Measurements from ENCODE around the gene DUSP2.

Gene DUSP2

DNA sequence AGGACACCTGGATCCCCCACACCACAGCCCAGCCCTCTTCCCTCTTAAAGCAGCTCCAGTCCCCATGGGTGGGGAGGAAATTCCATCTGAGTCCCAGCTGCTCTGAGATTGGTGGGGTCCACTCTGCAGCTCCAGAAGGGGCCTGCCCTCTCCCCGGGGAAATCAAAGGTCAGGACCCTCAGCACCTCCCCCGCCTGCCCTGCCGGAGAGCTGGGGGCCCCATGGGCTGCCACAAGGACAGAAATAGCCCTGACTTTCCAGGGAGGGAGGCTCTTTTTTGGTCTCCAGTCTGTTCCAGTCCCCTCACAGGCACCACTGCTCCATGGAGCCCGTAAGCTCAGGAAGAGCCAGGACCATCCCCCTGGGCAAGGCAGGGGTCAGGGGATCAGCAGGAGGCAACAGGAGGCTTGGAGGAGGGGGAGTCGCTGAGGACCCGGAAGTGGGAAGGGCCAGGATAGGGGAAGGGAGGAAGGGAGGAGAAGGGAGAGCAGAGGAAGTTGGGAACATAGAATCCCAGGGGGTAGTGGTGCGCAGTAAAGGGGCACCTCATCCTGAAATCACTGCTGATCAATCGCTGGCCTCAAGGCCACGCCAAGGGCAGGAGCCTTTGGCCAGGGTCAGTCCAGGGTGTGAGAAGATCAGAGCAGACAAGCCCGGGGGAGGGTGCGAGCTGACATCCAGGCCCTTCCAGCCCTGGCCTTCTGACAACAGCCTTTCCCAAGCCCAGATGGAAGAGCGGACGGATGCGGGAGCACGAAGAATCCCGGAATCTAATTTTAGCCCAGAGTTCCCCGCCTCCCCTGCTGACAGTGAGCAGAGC lies 36.5 kb downstream of the DUSP2 start:
- Mint-ChIP-seq H3K36me3 (peaks cover 1% of the 10 kb centered on the region), H3K4me3 (no peak overlapping the region), H3K4me1 (no peaks in the 10 kb centered on the region), H3K27me3 (no peaks in the 10 kb centered on the region), H3K27ac (no peak overlapping the region), H3K9me3 (no peaks in the 10 kb centered on the region)

DNA sequence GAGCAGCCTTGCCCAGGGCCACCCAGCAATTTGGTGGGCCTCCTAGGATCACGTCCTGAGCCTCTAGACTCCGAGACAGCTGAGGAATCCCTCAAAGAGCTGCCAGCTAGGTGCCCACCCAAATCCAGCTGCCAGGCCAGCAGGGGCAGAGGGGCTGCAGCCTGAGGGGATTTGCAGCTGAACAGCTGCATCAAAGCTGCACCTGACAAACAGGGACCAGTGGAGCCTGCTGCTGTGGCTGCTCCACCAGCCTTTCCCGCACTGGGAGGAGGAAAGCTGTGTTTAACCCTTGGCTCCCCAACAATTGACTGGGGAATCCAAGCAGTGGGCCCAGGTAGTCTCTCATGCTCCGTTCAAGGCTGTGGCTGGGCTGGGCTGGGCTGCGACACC lies 37.1 kb downstream of the DUSP2 start:
- no peak overlapping the region for H3K27ac Mint-ChIP-seq

DNA sequence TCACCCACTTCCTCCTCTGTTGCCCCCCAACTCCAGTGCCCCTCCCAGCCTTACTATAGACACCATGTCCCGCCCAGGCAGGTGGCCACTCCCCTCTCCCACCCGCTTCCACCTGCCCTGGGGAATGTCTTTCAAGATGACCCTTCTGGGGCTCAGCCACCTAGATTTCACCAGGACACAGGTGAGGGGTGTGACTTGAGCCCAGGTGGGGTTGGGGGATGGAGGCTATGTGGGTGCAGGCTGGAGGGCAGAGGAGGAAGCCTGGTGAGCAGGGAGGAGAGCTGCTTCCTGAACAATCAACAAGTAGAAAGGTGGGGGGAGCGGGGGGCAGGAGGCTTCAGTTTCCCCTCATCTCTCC lies 37.6 kb downstream of the DUSP2 start:
- Mint-ChIP-seq H3K27me3 (no peaks in the 10 kb centered on the region), H3K27ac (no peak overlapping the region), H3K4me1 (no peaks in the 10 kb centered on the region), H3K4me3 (no peak overlapping the region), H3K36me3 (peaks cover 1% of the 10 kb centered on the region), H3K9me3 (no peaks in the 10 kb centered on the region)

More for the DNA sequence above, 37.1 kb downstream of the DUSP2 start:
- Mint-ChIP-seq H3K4me3 (no peak overlapping the region), H3K36me3 (peaks cover 1% of the 10 kb centered on the region), H3K4me1 (no peaks in the 10 kb centered on the region), H3K27me3 (no peaks in the 10 kb centered on the region), H3K9me3 (no peaks in the 10 kb centered on the region)

DNA sequence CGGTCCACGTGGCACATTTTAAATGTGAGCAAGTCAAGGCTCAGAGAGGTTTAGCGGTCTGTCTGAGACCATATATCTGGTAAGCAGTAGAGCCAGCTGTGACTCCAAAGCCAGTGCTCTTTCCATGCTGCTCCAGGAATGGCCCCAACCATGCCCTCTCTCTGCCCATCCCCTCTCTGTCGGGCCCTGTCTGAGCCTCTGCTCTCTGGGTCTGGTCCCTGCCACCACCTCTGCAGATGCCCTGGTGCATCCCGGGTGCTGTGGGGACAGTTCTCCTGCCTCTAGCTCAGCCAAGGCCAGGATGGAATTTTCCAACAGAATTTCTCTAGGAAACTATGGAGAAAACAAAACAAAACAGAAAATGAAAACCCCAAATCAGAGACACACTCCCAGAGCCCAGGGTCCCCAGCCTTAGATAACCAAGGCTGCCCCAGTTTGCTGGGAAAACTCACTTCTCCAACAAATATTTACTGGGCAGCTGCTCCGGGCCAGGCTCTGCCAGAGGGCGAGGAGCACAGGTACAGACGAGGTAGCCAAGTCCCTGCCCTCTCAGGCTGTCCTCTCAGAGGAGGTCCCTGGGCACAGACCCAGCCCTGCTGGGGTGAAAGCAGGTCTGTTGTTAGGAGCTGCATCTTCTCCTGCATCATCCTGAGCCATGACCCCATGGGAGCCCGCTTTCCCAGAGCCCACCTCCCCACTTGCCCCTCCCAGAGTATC lies 38.1 kb downstream of the DUSP2 start:
- no peak overlapping the region for H3K4me3 Mint-ChIP-seq
- no peaks in the 10 kb centered on the region for H3K4me1 Mint-ChIP-seq
- H3K9me3 Mint-ChIP-seq: no peaks in the 10 kb centered on the region
- no peak overlapping the region for H3K27ac Mint-ChIP-seq
- H3K36me3 Mint-ChIP-seq: peaks cover 1% of the 10 kb centered on the region
- H3K27me3 Mint-ChIP-seq: no peaks in the 10 kb centered on the region

DNA sequence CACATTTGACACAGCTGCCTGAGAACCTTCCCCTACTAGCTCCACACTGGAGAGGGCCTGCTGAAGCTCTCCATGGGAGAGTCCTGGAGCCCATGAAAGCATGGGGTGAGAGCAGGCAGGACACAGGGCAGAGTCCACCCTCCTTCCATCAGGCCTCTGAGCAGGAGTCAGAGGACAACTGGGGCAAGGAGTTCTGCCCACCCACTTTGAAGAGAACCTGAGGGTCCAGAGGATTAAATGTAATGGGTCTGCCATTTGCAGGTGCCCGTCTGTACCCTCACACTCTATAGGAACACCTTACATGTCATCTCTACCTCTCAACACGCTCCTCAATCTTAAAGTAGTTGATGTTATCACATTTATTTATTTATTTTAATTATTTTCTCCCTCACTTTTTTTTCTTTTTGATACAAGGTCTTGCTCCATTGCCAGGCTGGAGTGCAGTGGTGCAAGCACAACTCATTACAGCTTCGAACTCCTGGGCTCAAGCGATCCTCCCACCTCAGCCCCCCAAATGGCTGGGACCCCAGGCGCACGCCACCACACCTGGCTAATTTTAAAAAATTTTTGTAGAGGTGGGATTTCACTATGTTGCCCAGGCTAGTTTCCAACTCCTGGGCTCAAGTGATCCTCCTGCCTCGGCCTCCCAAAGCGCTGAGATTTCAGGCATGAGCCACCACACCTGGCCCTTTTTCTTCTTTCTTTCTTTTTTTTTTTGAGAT lies 39.1 kb downstream of the DUSP2 start:
- no peak overlapping the region for H3K27ac Mint-ChIP-seq
- H3K4me3 Mint-ChIP-seq: no peak overlapping the region
- H3K27me3 Mint-ChIP-seq: no peaks in the 10 kb centered on the region
- no peaks in the 10 kb centered on the region for H3K9me3 Mint-ChIP-seq
- no peaks in the 10 kb centered on the region for H3K4me1 Mint-ChIP-seq
- peaks cover 1% of the 10 kb centered on the region for H3K36me3 Mint-ChIP-seq

DNA sequence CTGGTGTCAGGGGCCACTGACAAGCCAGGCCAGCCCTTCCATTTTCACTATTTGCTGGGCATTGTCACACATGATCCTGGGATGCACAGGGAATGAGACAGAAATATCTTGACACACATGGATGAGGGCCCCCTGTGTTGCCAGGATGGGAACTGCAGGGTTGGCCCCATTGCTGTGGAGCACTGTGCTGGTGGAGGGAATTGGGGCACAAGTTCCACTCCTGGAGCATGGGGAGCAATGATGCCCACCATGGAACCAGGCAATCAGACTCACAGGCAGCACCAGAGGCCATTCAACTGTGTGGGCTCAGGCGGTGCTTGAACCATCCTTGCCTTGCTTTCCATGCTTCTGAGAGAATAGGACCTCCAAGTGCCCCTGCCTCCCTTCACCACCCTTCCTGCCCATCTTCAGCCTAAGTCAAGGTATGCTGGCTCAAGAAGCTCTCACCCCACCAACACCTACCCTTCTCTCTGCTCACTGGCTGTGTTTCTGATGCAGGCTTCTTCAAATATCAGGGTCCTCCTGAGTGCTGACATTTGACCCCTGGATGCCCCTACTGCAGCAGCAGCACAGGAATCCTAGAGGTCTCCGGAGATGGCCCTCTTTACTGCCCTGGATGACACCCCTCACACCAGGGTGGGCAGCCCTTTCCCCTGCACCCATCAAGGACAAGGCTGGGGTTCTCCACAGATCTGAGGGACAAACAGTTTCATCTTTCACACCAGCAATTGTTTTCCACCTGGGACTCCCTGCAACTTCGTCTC lies 39.9 kb downstream of the DUSP2 start:
- Mint-ChIP-seq H3K27ac (no peak overlapping the region), H3K4me1 (no peaks in the 10 kb centered on the region), H3K9me3 (no peaks in the 10 kb centered on the region), H3K27me3 (no peaks in the 10 kb centered on the region), H3K36me3 (peaks cover 1% of the 10 kb centered on the region), H3K4me3 (no peak overlapping the region)

DNA sequence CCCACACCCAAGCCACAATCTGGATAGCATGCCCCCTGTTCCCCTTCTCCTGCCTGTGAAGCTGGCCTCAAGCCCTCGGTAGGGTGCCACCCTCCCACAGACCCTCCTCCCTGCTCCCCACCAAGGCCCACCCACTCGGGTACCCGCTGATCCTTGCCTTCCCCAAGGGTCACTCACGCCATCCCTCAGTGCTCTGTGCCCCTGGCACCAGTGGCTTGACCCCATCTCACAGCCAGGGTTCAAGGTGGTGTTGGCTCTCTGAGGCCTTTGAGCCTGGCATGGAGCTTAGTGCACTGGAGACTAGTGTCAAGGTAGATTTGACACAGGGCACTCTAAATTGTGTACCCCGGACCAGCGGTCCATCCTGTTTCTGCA lies 40.8 kb downstream of the DUSP2 start:
- Mint-ChIP-seq H3K27me3 (no peaks in the 10 kb centered on the region), H3K4me3 (no peak overlapping the region), H3K36me3 (peaks cover 1% of the 10 kb centered on the region), H3K4me1 (no peaks in the 10 kb centered on the region), H3K9me3 (no peaks in the 10 kb centered on the region), H3K27ac (no peak overlapping the region)

DNA sequence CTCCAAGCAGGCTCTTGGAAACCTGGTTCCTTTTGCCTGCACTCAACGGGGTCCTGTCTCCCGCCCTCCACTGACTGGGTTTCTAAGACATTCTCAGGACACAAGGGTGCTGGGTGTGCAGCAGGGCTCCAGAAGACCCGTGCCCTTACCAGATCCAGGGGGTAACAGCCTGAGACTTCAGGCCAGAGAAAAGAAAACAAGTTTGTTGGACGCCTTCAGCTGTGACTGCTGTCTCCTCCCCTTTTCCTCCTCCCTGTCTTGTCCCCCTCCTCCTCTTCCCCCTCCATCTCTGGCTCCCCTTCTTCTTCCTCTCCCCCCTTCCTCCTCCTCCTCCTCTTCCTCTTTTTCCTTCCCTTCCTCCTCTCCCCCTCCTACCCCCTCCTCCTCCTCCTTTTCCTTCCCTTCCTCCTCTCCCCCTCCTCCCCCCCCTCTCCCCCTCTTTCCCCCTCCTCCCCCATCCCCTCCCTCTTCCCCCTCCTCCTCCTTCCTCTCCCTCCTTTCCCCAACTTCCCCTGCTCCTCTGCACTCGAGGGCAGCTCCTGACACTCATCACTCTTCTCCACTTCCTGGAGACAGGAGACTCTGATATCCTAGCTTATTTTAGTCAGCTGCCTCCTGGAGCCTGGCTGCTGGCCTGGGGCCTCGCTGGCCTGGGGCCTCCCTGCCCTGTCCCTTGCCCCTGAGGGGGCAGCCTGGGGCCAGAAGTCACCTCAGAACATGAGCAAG lies 41.3 kb downstream of the DUSP2 start:
- Mint-ChIP-seq H3K27ac (no peak overlapping the region), H3K36me3 (peaks cover 1% of the 10 kb centered on the region)

DNA sequence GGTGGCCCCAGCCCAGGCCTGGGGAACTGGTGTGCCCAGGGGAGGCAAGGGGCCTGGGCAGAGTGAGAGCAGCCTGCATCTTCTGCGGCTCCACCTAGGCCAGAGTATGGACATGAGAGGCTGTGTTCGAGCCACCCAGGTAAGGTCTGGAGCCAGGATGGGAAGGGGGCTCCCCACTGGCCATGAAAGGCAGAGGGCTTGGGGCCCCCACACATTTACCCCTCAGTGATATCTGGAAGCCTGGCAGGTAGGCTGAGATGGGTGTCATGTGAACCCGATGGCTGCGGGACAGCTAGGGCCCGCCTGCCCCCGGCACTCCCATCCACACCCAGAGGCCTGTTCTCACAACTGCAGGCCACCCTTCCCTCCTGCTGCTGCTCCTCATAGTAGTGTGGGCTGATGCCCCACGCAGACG lies 42.0 kb downstream of the DUSP2 start:
- H3K4me1 Mint-ChIP-seq: no peaks in the 10 kb centered on the region
- no peak overlapping the region for H3K27ac Mint-ChIP-seq
- no peaks in the 10 kb centered on the region for H3K27me3 Mint-ChIP-seq
- no peaks in the 10 kb centered on the region for H3K9me3 Mint-ChIP-seq
- no peak overlapping the region for H3K4me3 Mint-ChIP-seq
- peaks cover 1% of the 10 kb centered on the region for H3K36me3 Mint-ChIP-seq

More for the DNA sequence above, 41.3 kb downstream of the DUSP2 start:
- H3K27me3 Mint-ChIP-seq: no peaks in the 10 kb centered on the region
- H3K4me3 Mint-ChIP-seq: no peak overlapping the region
- no peaks in the 10 kb centered on the region for H3K9me3 Mint-ChIP-seq
- no peaks in the 10 kb centered on the region for H3K4me1 Mint-ChIP-seq

DNA sequence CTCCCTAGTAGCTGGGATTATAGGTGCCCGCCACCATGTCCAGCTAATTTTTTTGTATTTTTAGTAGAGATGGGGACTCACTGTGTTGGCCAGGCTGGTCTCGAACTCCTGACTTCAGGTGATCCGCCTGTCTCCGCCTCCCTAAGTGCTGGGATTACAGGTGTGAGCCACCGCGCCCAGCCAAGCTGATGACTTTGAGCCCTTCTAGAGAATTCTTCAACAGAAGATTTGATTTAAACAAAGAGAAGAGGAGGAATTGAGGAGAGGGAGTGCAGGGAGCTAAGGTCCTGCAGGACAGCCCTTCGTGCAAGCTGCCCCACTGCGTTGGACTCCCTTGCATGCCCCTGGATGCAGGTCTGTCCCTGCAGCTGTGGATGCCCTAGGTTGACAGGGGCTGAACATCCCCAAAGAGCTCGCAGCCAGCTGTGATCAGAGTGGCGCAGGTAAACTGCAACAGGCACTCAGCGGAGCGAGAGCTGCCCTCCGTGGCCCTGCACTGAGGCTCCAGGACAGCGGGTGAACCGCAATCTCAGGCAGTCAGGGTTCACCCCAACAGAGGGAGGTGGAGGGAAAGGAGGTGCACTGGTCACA lies 42.5 kb downstream of the DUSP2 start:
- Mint-ChIP-seq H3K9me3 (no peaks in the 10 kb centered on the region), H3K27me3 (no peaks in the 10 kb centered on the region), H3K4me3 (no peak overlapping the region), H3K4me1 (no peaks in the 10 kb centered on the region), H3K36me3 (peaks cover 1% of the 10 kb centered on the region), H3K27ac (no peak overlapping the region)

DNA sequence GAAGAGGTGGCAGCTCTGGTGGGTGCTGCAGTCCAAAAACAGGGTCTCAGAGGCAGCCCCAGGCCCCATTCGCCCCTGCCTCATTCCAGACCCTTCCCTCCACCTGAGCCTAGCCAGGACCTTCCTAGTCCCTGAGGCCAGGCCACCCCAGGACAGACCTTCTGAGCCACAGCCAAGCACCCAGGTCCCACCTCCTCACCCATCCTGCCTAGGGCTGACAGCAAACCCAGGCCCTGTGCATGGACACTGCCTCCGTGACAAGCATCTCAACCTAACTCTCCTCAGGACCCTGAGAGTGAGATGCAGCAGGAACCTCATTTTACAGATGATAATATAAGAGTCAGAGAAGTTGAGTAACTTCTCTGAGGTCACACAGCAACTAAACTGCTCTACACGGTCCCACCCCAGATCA lies 44.3 kb downstream of the DUSP2 start:
- no peaks in the 10 kb centered on the region for H3K27me3 Mint-ChIP-seq
- H3K9me3 Mint-ChIP-seq: no peaks in the 10 kb centered on the region
- peaks cover 1% of the 10 kb centered on the region for H3K36me3 Mint-ChIP-seq
- H3K27ac Mint-ChIP-seq: no peak overlapping the region
- no peaks in the 10 kb centered on the region for H3K4me1 Mint-ChIP-seq
- H3K4me3 Mint-ChIP-seq: no peak overlapping the region

DNA sequence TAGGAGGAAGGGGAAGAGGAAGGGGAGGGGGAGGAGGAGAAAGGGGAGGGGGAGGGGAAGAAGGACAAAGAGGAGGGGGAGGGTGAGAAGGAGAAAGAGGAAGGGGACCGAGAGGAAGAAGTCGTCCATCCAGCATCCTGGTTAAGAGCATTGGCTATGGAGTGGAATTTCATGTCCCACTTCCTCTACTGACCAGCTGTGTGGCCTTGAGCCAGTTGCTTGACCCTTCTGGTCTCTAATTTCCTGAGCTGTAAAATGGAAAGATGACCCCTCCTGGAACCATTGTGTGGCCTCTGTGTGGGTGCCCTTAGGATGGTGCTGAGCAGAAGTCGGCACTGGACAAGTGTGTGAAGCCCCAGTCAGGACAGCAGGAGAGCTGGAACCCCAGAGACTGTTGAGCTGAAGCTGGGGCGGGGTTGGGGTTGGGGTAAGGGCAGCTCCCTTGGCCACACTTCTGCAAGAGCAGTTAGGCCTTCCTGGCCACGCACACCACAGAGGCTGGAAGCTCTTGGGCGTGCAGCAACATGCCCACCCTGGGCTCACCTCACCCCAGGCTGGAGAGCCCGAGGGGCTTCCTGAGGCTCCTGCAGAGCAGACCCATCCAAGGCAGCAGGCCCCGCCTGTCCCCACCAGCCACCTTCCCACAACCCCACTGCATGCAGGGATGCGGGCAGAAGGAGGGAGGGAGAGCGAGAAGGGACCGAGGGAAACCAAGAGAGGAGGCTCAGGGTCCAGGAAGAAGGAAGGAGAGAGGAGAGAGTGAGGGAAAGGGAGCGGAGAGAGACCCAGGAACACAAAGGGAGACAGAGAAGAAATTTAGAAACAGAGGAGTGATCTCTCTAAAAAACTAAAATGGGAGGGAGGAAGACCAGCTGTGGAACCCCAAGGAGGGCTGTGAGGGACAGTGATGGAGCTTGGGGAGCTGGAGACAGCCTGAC lies 45.1 kb downstream of the DUSP2 start:
- H3K4me3 Mint-ChIP-seq: no peak overlapping the region
- H3K4me1 Mint-ChIP-seq: no peaks in the 10 kb centered on the region
- H3K36me3 Mint-ChIP-seq: peaks cover 1% of the 10 kb centered on the region
- H3K9me3 Mint-ChIP-seq: no peaks in the 10 kb centered on the region
- no peak overlapping the region for H3K27ac Mint-ChIP-seq
- no peaks in the 10 kb centered on the region for H3K27me3 Mint-ChIP-seq

DNA sequence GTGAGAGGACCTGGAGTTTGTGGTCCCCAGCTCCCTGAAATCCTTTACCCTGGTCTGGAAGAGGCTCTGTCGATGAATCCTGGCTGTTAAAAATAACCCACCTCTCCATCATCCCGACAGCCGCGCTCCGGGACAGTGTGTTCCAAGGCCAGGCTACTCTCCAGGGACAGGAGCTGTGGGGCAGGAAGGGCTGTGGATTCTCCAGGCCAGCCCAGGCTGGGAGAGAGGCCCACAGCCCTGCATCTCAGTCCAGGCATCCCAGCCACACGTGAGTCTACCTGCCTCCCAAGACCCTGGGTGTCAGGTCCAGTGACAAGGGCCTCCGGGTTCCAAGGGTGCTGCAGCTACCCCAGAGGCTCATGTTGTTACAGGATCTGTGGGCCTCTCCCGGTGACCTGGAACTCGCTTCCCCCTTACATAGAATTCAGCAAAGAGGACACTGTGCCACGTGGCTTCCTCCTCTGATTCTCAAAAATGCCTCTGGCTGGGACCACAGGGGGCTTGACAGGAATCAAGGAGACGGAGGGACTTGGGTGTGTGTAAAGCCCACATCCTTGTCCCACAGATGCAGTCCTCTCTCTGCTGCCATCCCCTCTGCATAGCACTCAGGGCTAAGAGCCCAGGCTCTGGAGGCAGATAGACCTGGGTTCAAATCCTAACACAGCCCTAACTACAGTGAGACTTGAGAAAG lies 46.2 kb downstream of the DUSP2 start:
- no peak overlapping the region for H3K27ac Mint-ChIP-seq
- H3K27me3 Mint-ChIP-seq: no peaks in the 10 kb centered on the region
- no peaks in the 10 kb centered on the region for H3K4me1 Mint-ChIP-seq
- H3K9me3 Mint-ChIP-seq: no peaks in the 10 kb centered on the region
- H3K4me3 Mint-ChIP-seq: no peak overlapping the region
- H3K36me3 Mint-ChIP-seq: no peaks in the 10 kb centered on the region
